Activated gamma-delta T cell treated with anti-CD3 and anti-CD28 coated beads, Interleukin-2, amount 50 U/mL, for 16 hours (primary cell): ENCODE data around the gene RPTOR.
"Not testable (repeated sequence)": the region's sequence is repeated elsewhere in the genome, so short reads cannot be mapped to it uniquely, and the experiment has no call there.

Experiments
- DNase-seq: peaks from one replicate; pipeline ENCODE4 v3.0.0-alpha.2; 2020; ENCODE audit warnings: low read depth

Gene RPTOR, protein sequence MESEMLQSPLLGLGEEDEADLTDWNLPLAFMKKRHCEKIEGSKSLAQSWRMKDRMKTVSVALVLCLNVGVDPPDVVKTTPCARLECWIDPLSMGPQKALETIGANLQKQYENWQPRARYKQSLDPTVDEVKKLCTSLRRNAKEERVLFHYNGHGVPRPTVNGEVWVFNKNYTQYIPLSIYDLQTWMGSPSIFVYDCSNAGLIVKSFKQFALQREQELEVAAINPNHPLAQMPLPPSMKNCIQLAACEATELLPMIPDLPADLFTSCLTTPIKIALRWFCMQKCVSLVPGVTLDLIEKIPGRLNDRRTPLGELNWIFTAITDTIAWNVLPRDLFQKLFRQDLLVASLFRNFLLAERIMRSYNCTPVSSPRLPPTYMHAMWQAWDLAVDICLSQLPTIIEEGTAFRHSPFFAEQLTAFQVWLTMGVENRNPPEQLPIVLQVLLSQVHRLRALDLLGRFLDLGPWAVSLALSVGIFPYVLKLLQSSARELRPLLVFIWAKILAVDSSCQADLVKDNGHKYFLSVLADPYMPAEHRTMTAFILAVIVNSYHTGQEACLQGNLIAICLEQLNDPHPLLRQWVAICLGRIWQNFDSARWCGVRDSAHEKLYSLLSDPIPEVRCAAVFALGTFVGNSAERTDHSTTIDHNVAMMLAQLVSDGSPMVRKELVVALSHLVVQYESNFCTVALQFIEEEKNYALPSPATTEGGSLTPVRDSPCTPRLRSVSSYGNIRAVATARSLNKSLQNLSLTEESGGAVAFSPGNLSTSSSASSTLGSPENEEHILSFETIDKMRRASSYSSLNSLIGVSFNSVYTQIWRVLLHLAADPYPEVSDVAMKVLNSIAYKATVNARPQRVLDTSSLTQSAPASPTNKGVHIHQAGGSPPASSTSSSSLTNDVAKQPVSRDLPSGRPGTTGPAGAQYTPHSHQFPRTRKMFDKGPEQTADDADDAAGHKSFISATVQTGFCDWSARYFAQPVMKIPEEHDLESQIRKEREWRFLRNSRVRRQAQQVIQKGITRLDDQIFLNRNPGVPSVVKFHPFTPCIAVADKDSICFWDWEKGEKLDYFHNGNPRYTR (N-terminal part only)

DNA sequence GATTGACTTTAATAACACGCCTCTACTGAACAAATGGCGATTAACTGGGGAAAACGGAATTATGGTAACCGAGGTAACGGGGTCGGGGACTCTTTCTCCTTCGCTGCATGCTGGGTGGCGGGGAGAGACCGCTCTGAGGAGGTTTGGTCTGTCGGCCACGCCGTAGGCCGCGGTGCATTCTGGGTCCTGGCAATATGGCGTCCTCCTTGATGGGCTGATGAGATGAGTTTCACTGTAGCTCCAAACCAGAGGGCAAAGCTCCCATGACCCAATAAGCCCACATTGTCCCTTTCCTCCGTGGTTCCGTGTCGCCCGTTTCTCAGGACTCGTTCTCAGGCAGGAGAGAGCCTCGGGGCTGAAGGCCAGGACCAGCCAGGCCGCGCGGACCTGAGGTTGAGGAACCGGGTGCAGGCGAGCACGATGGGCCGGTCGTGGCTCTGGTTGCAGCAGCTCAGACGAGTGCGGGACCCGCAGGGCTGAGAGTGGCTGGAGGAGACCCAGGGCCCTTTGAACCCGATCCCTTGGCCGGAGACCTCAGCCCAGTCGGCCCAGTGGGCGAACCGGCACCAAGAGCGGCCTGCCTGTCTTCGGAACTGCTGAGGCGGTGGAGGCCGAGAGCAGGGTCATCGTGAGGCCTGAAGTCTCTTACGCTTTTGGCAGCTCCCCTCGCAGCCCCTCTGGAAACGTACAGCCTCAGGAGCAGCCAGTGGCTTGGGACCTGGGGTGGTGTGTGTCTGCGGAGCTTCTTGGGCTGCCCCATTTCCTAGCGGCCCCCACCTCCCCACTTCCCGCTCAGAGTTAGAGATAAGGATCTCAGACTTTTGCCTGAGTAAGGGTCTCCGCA lies at the start of gene RPTOR:
Gene RPTOR (plus strand): TSS at position 184 of the 844 bp plus-strand sequence. CDS start 792 bp downstream, outside the sequence.
- DNase-seq: peak; percentile 84

DNA sequence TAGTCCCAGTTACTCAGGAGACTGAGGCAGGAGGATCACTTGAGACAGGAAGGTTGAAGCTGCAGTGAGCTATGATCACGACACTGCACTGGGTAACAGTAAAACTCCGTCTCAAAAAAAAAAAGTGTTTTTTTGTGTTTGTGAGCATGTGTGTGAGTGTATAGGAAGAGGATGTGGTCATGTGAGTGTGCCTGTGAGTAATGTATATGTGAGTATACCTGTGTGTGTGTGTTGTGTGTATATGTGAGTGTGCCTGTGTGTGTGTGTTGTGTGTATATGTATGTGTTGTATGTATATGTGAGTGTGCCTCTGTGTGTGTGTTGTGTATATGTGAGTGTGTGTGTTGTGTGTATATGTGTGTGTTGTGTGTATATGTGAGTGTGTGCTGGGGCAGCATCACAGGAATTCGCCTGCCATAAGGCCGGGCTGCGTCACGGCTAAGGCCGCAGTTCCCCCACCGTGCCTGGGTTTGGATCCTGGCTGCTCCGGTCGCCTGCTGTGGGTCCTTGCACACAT lies 46.9 kb upstream of the RPTOR start:
- no peak for DNase-seq

DNA sequence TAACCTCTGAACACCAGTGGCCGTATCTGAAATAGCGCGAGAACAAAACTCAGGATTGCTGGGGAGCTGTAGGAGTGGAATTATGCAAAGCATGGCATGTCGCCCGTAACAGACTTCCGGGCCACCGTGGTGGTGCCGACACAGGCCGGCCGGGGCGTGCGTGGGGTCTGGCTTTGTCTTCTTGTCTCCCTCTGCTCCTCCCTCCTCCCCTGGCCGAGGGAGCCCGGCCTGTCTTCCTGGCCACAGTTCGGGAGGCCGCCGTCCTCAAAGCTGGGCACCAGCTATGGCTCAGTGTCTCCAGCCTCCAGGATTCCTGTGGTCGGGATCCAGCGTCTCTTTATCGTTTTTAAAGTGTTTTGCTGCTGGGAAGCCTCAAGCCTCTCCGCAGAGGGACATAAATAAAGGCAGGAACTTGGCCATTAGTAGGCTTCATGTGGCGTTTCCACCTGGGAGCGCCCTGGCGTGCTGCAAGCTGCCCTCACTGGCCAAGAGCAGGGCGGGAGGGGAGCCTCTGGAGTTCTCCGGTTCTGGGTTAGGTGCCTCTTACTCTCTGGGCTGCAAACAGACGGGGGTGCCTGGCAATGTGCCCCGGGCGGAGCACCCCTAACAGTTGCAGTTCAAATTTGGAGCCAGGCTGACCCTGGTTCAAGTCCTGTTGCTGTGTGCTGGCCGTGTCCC lies 46.3 kb upstream of the RPTOR start:
- DNase-seq: no peak

DNA sequence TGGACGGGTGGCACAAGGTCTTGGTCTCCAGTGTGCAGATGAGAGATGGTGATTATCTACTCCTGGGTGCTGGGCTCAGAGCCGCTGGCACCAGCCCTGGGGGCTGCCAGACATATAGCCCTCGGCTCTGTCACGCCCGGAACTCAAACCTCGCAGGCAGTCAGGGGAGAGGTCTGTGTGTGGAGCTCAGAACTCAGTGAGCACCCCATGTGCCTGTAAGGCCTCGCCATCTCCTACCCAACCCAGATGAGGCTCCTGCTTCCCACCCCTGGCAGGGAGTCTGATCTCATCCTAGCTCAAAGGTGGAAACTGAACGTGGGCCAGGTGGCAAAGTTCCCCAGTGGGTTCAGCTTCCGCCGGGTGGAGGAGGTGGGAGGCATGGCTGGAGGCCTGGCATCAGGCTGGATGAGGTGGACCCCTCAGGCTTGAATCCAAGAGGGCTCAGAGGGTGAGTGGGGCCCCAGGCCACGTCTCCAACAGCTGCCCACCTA lies 45.7 kb upstream of the RPTOR start:
- DNase-seq: no peak

DNA sequence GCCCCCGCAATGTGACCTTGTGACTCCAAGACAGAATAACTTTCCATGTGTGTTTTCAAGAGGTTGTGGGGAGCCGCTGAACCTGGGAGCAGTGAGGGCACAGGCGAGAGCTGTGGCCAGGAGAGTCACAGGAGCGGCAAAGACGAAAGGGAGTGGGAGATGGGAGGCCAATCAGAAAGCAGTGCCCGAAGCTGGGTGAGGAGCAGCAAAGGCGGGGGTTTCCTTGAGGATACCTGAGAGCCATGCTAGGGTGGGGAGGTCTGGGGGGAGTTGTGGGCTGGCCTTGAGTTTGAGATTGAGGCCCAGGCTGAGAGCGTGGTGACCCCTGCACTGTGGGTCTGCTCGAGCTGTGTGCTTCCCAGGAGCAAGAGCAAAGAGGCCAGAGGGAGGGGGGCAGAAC lies 45.1 kb upstream of the RPTOR start:
- no peak for DNase-seq

DNA sequence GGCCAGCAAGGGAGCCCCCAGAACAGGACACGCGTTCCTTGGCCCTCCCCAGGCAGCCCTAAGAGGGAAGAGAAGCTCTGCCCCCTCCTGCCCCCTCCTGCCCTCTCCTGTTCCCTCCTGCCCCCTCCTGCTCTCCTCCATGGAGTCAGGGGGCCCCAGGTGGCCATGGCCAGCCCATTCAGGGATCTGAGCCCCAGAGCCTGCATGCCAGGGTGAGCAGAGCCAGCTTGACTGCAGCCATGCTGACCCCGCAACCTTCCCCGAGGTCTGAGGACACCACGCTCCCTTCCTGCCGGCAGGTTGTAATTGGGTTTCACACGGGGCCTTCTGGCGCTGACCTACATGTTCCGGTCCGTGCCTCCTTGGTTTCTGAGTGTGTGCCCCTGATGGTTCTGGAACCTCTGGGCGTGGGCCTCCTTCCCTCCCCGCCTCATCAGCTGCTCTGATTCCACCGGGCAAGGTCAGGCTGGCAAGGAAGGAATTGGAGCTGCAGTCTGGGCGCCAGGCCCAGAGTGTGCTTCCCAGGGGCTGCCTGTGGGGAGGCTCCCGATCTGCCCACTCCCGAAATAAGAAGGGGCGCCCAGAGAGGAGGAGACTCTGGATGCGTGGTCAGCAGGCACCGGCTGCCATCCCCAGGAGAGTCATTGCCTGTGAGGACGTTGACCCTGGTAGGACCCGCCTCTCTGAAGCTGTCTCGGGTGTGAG lies 44.5 kb upstream of the RPTOR start:
- DNase-seq: no peak

DNA sequence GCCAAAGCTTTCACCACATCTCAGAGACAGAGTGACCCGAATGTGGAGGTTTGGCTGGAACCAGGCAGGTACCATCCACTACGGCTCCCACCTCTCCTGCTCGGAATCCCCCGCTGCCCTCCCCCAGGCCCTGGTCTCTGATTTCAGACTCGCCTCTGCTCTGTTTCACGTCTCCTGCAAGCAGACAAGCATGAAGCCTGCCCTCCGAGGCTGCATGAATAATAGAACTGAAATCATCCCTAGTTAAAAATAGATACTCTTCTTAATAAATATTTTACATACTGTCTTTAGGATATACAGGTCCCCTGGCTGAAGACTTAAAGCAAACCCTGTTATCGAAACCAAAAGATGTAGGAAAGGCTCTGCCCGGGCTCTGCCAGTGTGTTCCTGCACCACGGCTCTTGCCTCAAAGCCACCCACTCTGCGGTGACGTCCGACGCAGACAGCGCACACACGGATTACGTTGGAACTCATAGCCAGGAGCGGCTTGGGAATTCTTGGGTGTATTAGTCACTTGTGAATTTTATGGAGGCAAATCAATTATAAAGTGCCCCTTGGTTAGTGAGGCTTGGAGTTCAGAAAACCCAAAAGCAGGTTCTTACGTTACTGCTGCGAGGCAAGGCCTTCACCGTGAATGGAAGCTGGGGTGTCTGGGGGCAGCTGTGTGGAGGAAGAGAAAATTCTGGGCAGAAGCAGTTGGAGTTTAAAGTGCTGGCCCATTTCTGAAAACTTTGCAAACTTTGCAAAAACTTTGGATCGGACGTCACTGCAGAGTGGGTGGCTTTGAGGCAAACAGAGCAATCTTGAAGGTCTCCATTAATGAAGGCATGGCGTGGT lies 42.7 kb upstream of the RPTOR start:
- no peak for DNase-seq

DNA sequence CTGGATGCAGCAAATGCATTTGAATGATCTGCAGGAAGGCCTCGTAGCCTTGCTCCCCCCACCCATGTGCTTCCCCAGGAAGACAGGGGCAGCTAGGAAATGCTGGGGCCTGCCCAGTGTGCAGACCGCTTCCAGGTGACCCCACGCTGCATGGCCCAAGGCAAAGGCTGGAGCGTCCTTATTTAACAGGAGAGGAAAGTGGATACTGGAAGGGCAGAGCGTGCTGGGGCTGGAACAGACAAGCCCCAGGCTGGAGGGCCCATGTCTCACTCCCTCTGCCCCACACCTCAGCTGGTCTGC lies 42.1 kb upstream of the RPTOR start:
- no peak for DNase-seq

DNA sequence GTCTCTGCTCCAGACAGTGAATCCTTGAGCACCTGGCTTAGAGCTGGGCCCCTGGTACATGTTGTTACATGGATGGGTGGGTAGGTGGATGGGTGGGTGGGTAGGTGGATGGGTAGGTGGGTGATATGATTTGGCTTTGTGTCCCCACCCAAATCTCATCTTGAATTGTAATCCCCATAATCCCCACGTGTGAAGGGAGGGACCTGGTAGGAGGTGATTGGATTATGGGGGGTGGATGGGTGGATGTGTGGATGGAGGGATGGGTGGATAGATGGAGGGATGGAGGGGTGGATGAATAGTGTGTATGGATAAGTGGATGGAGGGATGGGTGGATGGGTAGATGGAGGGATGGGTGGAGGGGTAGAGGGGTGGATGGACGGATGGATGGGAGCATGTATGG lies 41.6 kb upstream of the RPTOR start:
- DNase-seq: no peak

DNA sequence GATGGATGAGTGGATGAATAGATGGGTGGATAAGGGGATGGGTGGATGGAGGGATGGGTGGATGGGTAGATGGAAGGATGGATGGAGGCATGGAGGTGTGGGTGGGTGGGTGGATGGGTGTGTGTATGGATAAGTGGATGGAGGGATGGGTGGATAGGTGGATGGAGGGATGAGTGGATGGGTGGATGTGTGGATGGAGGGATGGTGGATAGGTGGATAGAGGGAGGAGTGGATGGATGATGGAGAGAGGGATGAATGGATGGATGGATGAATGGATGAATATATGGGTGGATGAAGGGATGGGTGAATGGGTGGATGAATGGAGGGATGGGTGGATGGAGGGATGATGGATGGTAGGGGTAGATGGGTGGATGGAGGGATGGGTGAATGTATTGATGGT lies 40.7 kb upstream of the RPTOR start:
- DNase-seq: no peak

DNA sequence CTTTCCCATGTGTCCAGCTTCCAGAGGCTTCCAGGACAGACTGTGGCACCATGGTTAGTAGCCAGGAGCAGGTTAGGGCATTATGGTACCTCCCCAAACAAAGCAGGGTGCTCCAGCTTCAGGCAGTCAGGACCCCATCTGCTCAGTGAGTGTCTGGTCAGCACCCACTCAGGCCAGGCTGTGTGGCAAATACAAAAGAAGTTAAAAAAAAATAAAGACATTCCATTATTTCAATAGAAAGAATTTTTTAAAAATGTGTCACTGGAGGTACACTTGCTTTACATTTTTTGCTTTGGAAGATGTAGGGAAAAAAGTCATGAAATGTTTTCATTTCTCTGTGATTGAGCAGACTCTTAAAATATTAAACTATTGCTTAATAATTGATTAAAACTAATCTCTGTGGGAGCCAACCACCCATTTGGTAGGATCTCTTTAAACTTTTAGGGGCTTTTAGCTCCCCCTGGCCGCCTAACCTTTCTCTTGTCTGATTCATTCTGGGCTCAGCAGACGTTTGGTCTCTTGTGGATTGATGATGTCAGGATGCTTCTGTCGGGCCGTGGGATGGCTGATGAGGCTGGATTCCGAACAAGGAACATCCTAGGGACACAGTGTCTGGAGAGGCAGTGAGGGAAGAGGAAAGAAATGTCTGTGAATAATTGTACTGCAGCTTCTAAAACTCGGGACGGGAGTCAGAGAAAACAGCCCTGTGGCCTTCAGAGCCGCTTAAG lies 39.8 kb upstream of the RPTOR start:
- DNase-seq: no peak

DNA sequence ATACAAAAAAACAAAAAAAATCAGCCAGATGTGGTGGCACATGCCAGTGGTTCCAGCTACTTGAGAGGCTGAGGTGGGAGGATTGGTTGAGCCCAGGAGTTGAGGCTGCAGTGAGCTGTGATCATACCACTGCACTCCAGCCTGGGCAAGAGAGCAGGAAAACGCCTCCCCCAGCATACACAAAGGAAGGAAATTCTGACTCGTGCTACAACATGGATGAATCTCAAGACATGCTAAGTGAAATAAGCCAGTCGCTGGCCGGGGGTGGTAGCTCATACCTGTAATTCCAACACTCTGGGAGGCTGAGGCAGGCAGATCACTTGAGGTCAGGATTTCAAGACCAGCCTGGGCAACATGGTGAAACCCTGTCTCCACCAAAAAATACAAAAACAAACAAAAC lies 37.5 kb upstream of the RPTOR start:
- not testable (repeated sequence) for DNase-seq

DNA sequence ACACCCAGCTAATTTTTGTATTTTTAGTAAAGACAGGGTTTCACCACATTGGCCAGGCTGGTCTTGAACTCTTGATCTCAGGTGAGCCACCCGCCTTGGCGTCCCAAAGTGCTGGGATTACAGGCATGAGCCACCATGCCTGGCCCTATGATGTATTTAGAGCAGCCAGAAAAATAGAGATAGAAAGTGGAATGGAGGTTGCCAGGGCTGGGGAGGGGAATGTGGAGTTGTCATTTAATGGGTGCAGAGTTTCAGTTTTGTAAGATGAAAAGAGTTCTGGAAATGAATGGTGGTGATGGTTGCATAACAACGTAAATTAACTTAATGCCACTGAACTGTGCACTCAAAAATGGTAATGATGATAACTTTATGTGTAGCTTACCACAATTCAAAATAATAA lies 36.7 kb upstream of the RPTOR start:
- DNase-seq: no peak

DNA sequence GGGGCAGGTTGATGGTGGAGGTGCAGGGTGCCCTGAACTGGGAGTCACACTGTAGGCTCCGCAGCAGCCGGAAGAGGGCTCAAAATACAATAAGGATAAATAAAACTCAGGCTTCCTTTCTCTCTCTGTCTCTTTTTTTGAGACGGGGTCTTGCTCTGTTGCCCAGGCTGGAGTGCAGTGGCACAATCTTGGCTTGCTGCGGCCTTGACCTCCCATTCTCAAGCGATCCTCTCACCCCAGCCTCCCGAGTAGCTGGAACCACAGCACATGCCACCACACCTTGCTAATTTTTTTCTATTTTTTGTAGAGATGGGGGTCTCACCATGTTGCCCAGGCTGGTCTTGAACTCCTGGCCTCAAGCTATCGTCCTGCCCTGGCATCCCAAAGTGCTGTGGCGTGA lies 35.3 kb upstream of the RPTOR start:
- DNase-seq: no peak

DNA sequence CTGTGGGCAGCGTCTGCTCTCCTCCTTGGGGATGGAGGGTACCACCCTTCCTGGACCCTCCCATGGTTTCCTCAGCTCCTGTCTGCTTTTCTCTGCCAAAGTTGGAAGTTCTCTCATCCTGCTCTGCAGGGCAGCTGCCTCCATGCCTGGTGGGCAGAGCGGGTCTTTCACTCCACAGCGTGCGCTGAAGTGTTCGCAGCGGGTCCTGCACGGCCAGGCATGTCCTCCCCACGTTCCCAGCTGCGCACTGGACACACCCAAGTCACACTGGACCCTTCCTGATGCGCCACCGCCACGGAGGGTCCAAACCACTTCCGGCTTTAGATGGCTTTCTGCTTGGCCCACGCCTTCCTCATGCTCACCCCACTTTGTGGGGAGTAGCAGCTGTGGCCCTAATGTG lies 34.5 kb upstream of the RPTOR start:
- DNase-seq: no peak

DNA sequence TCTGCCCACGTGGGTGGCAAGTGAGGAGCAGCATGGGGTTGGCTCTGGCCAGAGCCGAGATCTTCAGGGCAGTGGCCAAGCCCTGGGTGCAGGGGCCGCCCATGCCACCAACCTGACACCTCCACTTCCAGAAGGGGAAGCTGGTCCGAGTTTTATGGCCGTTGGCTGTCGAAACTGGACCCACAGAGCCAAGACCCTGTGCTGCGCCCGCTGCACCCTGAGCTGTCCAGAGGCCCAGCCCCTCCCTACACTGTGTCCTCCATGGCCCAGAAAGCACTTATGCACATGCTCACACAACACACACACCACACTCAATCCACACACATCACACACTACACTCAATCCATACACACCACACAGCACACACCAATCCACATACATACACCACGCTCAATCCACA lies 33.9 kb upstream of the RPTOR start:
- DNase-seq: no peak

DNA sequence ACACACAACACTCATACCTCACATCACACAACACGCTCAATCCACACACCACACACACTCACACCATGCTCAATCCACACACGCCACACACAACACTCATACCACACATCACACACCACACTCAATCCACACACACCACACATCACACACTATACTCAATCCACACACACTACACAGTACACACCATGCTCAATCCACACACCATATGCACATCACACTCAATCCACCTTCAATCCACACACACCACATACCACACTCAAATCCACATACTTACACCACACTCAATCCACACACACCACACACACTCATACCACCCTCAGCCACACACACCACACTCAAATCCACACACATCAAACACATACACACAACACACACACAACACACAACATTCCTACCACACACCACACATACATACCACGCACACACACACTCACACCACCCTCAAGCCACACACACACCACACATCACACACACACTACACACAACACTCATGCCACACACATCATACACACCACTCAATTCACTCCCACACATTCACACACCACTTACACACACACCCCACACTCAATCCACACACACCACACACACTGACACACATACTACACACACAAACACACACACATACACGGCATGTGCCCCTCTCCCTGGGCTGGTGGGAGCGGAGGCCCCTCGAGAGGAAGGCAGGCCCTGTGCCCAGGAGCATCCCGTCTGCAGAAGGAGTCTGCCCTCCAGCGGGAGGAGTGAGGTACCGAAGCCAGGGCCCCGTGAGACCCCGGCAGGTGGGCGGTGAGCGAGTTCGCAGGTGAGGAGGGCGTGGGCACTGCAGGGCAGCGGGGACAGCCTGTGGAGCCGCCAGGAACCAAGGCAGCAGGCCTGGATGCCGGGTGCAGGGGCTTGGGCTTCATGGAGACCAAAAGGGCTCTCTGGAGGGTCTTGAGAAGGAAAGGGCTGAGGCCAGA lies 33.1 kb upstream of the RPTOR start:
- no peak for DNase-seq

DNA sequence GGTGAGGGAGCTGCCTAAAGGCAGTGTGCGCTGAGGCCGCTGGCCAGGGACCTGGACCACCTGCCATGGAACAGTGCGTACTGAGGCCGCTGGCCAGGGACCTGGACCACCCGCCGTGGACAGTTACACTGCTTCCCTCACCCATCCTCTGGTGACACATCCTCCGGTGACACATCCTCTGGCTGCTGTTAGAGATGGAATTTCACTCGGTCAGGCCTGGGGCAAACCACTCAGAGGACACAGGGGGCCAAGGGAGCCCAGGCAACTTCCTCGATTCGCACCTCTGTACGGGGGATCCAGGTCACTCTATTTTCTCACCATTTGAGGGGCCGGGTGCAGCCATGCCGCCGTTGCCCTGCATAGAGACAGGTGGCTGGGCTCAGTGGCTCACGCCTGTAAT lies 32.4 kb upstream of the RPTOR start:
- DNase-seq: no peak
